GM19025 (cell line): ENCODE data around the gene GOSR2.
"Not testable (repeated sequence)": the region's sequence is repeated elsewhere in the genome, so short reads cannot be mapped to it uniquely, and the experiment has no call there.

Source experiments
- ATAC-seq: cut with Tn5 transposase; IDR thresholded peaks from one replicate; pipeline ENCODE4 v1.9.1; 2021; ENCODE audit warnings: mild to moderate bottlenecking, low read depth, moderate library complexity; ENCODE audit not compliant: unreplicated experiment

The GOSR2 gene

GRCh38 chr17:46892192-46892703 is 30.7 kb upstream of the GOSR2 start:
- no peak for ATAC-seq

GRCh38 chr17:46894024-46894423 is 28.9 kb upstream of the GOSR2 start:
- no peak for ATAC-seq

GRCh38 chr17:46894476-46895151 is 28.3 kb upstream of the GOSR2 start:
- ATAC-seq: no peak

- ATAC-seq: no peak
These were observed 27.8 kb upstream of the GOSR2 start for GRCh38 chr17:46895171-46895570.

- no peak for ATAC-seq
These were observed 26.0 kb upstream of the GOSR2 start for GRCh38 chr17:46896991-46897390.

GRCh38 chr17:46898364-46898763 is 24.6 kb upstream of the GOSR2 start:
- ATAC-seq: no peak

- ATAC-seq: no peak
These were observed 24.1 kb upstream of the GOSR2 start for GRCh38 chr17:46898860-46899259.

- no peak for ATAC-seq
These were observed 21.7 kb upstream of the GOSR2 start for GRCh38 chr17:46901291-46901690.

GRCh38 chr17:46903762-46904672 is 18.9 kb upstream of the GOSR2 start:
- ATAC-seq: no peak

GRCh38 chr17:46908068-46908737 is 14.8 kb upstream of the GOSR2 start:
- no peak for ATAC-seq

GRCh38 chr17:46910179-46910927 is 12.6 kb upstream of the GOSR2 start:
- no peak for ATAC-seq

- no peak for ATAC-seq
These were observed 11.6 kb upstream of the GOSR2 start for GRCh38 chr17:46911311-46911710.

- no peak for ATAC-seq
These were observed 7.4 kb upstream of the GOSR2 start for GRCh38 chr17:46915596-46915995.

- no peak for ATAC-seq
These were observed 6.7 kb upstream of the GOSR2 start for GRCh38 chr17:46916211-46916610.

GRCh38 chr17:46916623-46917022 is 6.3 kb upstream of the GOSR2 start:
- ATAC-seq: no peak

GRCh38 chr17:46917041-46917440 is 5.9 kb upstream of the GOSR2 start:
- ATAC-seq: no peak

GRCh38 chr17:46917516-46917915 is 5.4 kb upstream of the GOSR2 start:
- no peak for ATAC-seq

GRCh38 chr17:46921962-46922361 is 998 bp upstream of the GOSR2 start:
- ATAC-seq: not testable (repeated sequence)

- no peak for ATAC-seq
These were observed 515 bp upstream of the GOSR2 start for GRCh38 chr17:46922487-46922803.

GRCh38 chr17:46925185-46925868 is 2.4 kb downstream of the GOSR2 start:
- ATAC-seq: no peak
